H9 (cell line): Measurements from ENCODE around the gene YES1. TPM values are rescaled to one million over a fixed set of nuclear protein-coding genes. Genes with fewer than 3 reads are reported as not detected.

ENCODE experiments used
- DNase-seq: peaks from one replicate; pipeline ENCODE4 v3.0.0-alpha.2; 2017
- H2AFZ ChIP-seq: one replicate; pipeline ENCODE4 v1.6.1; 2013; ENCODE audit warnings: mild to moderate bottlenecking, low read length, control low read depth, moderate library complexity
- H2AK5ac ChIP-seq: 2 replicates; pipeline ENCODE4 v1.6.1; 2013; ENCODE audit warnings: low read length, control low read depth, mixed read lengths; ENCODE audit not compliant: insufficient read length
- H2BK120ac ChIP-seq: one replicate; pipeline ENCODE4 v1.6.1; 2013; ENCODE audit warnings: low read depth, mild to moderate bottlenecking, low read length, control low read depth, inconsistent platforms; ENCODE audit not compliant: poor library complexity, severe bottlenecking
- H2BK12ac ChIP-seq: 2 replicates; pipeline ENCODE4 v1.6.1; 2013; ENCODE audit warnings: low read length, control low read depth, mixed read lengths, low read depth; ENCODE audit not compliant: insufficient read length
- H2BK15ac ChIP-seq: 2 replicates; pipeline ENCODE4 v1.6.1; 2013; ENCODE audit warnings: low read depth, low read length, control low read depth
- H2BK20ac ChIP-seq: one replicate; pipeline ENCODE4 v1.6.1; 2013; ENCODE audit warnings: low read depth, mild to moderate bottlenecking, low read length, control low read depth, inconsistent platforms; ENCODE audit not compliant: poor library complexity, severe bottlenecking
- H2BK5ac ChIP-seq: 2 replicates; pipeline ENCODE4 v1.6.1; 2013; ENCODE audit warnings: low read length, control low read depth, mixed read lengths; ENCODE audit not compliant: insufficient read length
- H3K14ac ChIP-seq: 2 replicates; pipeline ENCODE4 v1.6.1; 2013; ENCODE audit warnings: low read length, control low read depth; ENCODE audit not compliant: insufficient read depth
- H3K18ac ChIP-seq: 2 replicates; pipeline ENCODE4 v1.6.1; 2013; ENCODE audit warnings: low read depth, mild to moderate bottlenecking, mixed read lengths, low read length, control low read depth; ENCODE audit not compliant: insufficient read length
- H3K23ac ChIP-seq: 2 replicates; pipeline ENCODE4 v1.6.1; 2013; ENCODE audit warnings: low read length, control low read depth, mixed read lengths, low read depth; ENCODE audit not compliant: insufficient read length
- H3K23me2 ChIP-seq: 2 replicates; pipeline ENCODE4 v1.6.1; 2013; ENCODE audit warnings: low read depth, mild to moderate bottlenecking, mixed read lengths, low read length, control low read depth; ENCODE audit not compliant: insufficient read length, poor library complexity, severe bottlenecking
- H3K27ac ChIP-seq: 2 replicates; pipeline ENCODE4 v1.5.1; 2013; ENCODE audit warnings: low read length, control low read depth, mixed read lengths, low read depth; ENCODE audit not compliant: insufficient read length
- H3K27me3 ChIP-seq: 2 replicates; pipeline ENCODE4 v1.6.1; 2013; ENCODE audit warnings: low read length, control low read depth, inconsistent platforms; ENCODE audit not compliant: insufficient read depth
- H3K4ac ChIP-seq: 2 replicates; pipeline ENCODE4 v1.6.1; 2013; ENCODE audit warnings: low read depth, mild to moderate bottlenecking, control low read depth, inconsistent platforms, low read length, moderate library complexity
- H3K4me1 ChIP-seq: 2 replicates; pipeline ENCODE4 v1.6.1; 2013; ENCODE audit warnings: low read length, control low read depth, inconsistent platforms; ENCODE audit not compliant: insufficient read depth
- H3K4me2 ChIP-seq: 2 replicates; pipeline ENCODE4 v1.6.1; 2013; ENCODE audit warnings: low read length, control low read depth, mixed read lengths; ENCODE audit not compliant: insufficient read length, insufficient read depth
- H3K56ac ChIP-seq: 2 replicates; pipeline ENCODE4 v1.6.1; 2013; ENCODE audit warnings: low read depth, mild to moderate bottlenecking, mixed read lengths, low read length, control low read depth; ENCODE audit not compliant: insufficient read length
- H3K79me1 ChIP-seq: 2 replicates; pipeline ENCODE4 v1.6.1; 2013; ENCODE audit warnings: low read depth, mild to moderate bottlenecking, moderate library complexity, low read length, control low read depth, inconsistent platforms; ENCODE audit not compliant: insufficient read depth, poor library complexity, severe bottlenecking
- H3K79me2 ChIP-seq: 2 replicates; pipeline ENCODE4 v1.6.1; 2013; ENCODE audit warnings: low read length, control low read depth, inconsistent platforms; ENCODE audit not compliant: insufficient read depth
- H3K9ac ChIP-seq: 2 replicates; pipeline ENCODE4 v1.6.1; 2013; ENCODE audit warnings: low read length, control low read depth, mixed read lengths; ENCODE audit not compliant: insufficient read length; ENCODE audit errors: extremely low read depth
- H3K9me3 ChIP-seq: one replicate; pipeline ENCODE4 v1.6.1; 2013; ENCODE audit warnings: low read depth, low read length, inconsistent platforms; ENCODE audit not compliant: control insufficient read depth
- H3T11ph ChIP-seq: one replicate; pipeline ENCODE4 v1.6.1; 2013; ENCODE audit warnings: mild to moderate bottlenecking, low read length, control low read depth, inconsistent platforms
- H4K20me1 ChIP-seq: one replicate; pipeline ENCODE4 v1.6.1; 2013; ENCODE audit not compliant: control insufficient read depth, insufficient read length, insufficient read depth
- H4K5ac ChIP-seq: 2 replicates; pipeline ENCODE4 v1.6.1; 2013; ENCODE audit warnings: low read depth, mild to moderate bottlenecking, mixed read lengths, low read length, control low read depth; ENCODE audit not compliant: insufficient read length
- H4K8ac ChIP-seq: replicated peaks from 2 replicates; pipeline ENCODE4 v1.6.1; 2013; ENCODE audit warnings: low read length, control low read depth, mixed read lengths, low read depth; ENCODE audit not compliant: insufficient read length
- H4K91ac ChIP-seq: 2 replicates; pipeline ENCODE4 v1.6.1; 2013; ENCODE audit warnings: low read depth, mild to moderate bottlenecking, moderate library complexity, mixed read lengths, low read length, control low read depth; ENCODE audit not compliant: insufficient read length
- H3K27ac Mint-ChIP-seq, 3 experiments: 2 replicates in 2 of 3; 3 replicates in 1 of 3; pipeline ENCODE4 v1.8.0; 2020 to 2021; ENCODE audit warnings: mixed read lengths in 3 of 3, mild to moderate bottlenecking in 1 of 3, moderate library complexity in 1 of 3
- H3K27me3 Mint-ChIP-seq: 2 replicates; pipeline ENCODE4 v1.8.0; 2021; ENCODE audit warnings: low read depth, mild to moderate bottlenecking, moderate library complexity, mixed read lengths
- H3K36me3 Mint-ChIP-seq, 3 experiments: 2 replicates in 2 of 3; 3 replicates in 1 of 3; pipeline ENCODE4 v1.8.0; 2020 to 2021; ENCODE audit warnings: low read depth in 3 of 3, mixed read lengths in 3 of 3; ENCODE audit not compliant: insufficient read depth in 1 of 3
- H3K4me1 Mint-ChIP-seq, 2 experiments: 2 replicates each; pipeline ENCODE4 v1.8.0; 2020; ENCODE audit warnings: mixed read lengths in 2 of 2
- H3K4me3 Mint-ChIP-seq, 2 experiments: 2 replicates in 1 of 2; 3 replicates in 1 of 2; pipeline ENCODE4 v1.8.0; 2020 to 2021; ENCODE audit warnings: mild to moderate bottlenecking in 2 of 2, mixed read lengths in 2 of 2, moderate library complexity in 1 of 2
- H3K9me3 Mint-ChIP-seq, 2 experiments: 2 replicates in 1 of 2; 3 replicates in 1 of 2; pipeline ENCODE4 v1.8.0; 2020; ENCODE audit warnings: mild to moderate bottlenecking in 2 of 2, mixed read lengths in 2 of 2, moderate library complexity in 1 of 2
- CTCF ChIP-seq: fragments of 200-600 bp; sonication (generic); conservative IDR thresholded peaks from 3 replicates; pipeline ENCODE4 v1.8.0; 2021; ENCODE audit warnings: antibody characterized with exemption, mild to moderate bottlenecking
- WGBS: extraction: QIAGEN DNeasy Blood & Tissue Kit; methylation state at CpG from one replicate; pipeline ENCODE4 v1.1.7; 2013; ENCODE audit warnings: missing lambda C conversion rate, low lambda C conversion rate, mixed read lengths; ENCODE audit not compliant: insufficient read length; ENCODE audit errors: extremely low coverage; 5-methylcytosine and 5-hydroxymethylcytosine counted together
- total RNA-seq: library from RNA; stranded (reverse); gene quantifications from 2 replicates; pipeline ENCODE4 v1.2.1, GENCODE V29; 2021

The YES1 gene
- total RNA-seq, 1 experiment from 2014 or later: 86.9 TPM

- no peak overlapping the region for H2BK120ac ChIP-seq
- H3K56ac ChIP-seq: no peak overlapping the region
- peaks cover 10 to 73% (median 50%) of the 10 kb centered on the region in 3 experiments; a peak in 6 of 7 replicates for H3K36me3 Mint-ChIP-seq
- no peak overlapping the region for H4K5ac ChIP-seq
- no peak overlapping the region for H2AFZ ChIP-seq
- H3K79me1 ChIP-seq: no peaks in the 10 kb centered on the region
- no peak overlapping the region for H4K8ac ChIP-seq
- H2BK20ac ChIP-seq: no peak overlapping the region
- H3K27ac Mint-ChIP-seq: no peak overlapping the region
- no peak overlapping the region for H2AK5ac ChIP-seq
- no peaks in the 10 kb centered on the region for H4K20me1 ChIP-seq
- WGBS: no CpG with 5 or more reads among the region's 4 CpGs
- H3K4me1 ChIP-seq: no peaks in the 10 kb centered on the region
- H3K4me3 Mint-ChIP-seq: no peak overlapping the region
- no peak overlapping the region for H2BK5ac ChIP-seq
- H3K4ac ChIP-seq: no peak overlapping the region
- H2BK15ac ChIP-seq: no peak overlapping the region
- no peak overlapping the region for H3K9ac ChIP-seq
- H3K79me2 ChIP-seq: no peaks in the 10 kb centered on the region
- H3K27ac ChIP-seq: no peak overlapping the region
- TF ChIP-seq CTCF: no peak
- H3K27me3 Mint-ChIP-seq: 0 out of 2 replicates have a peak, but pooled peaks cover under 1% of the 10 kb centered on the region
- no peak overlapping the region for H3K18ac ChIP-seq
- no peak for DNase-seq
- no peaks in the 10 kb centered on the region for H3K23me2 ChIP-seq
- peaks cover 1 to 2% of the 10 kb centered on the region in 2 experiments for H3K4me1 Mint-ChIP-seq
- no peak overlapping the region for H2BK12ac ChIP-seq
- H3T11ph ChIP-seq: no peak overlapping the region
- H3K23ac ChIP-seq: no peak overlapping the region
- no peak overlapping the region for H3K4me2 ChIP-seq
- H3K9me3 Mint-ChIP-seq: no peaks in the 10 kb centered on the region
- no peak overlapping the region for H4K91ac ChIP-seq
- no peaks in the 10 kb centered on the region for H3K9me3 ChIP-seq
- no peak overlapping the region for H3K14ac ChIP-seq
- H3K27me3 ChIP-seq: no peaks in the 10 kb centered on the region
These were observed 131.7 kb downstream of the YES1 start for GRCh38 chr18:680392-680791.
